NCI-H510A (cell line): ENCODE measurements around the gene IL23A.

ENCODE experiments used
- DNase-seq: peaks from one replicate; lab custom pipeline; 2025; lab: John Stamatoyannopoulos, UW

Gene IL23A

GRCh38 chr12:56361487-56362129 is 22.9 kb downstream of the IL23A start:
- no peak for DNase-seq

GRCh38 chr12:56362130-56363059 is 23.7 kb downstream of the IL23A start, which contains the start of gene APOF:
Gene APOF (minus strand): TSS chr12:56362857. CDS start chr12:56362745, 112 bp downstream.
- DNase-seq, result no peak

- DNase-seq, result no peak
These were observed 28.3 kb downstream of the IL23A start for GRCh38 chr12:56366948-56367347.

GRCh38 chr12:56373515-56373914 is 34.8 kb downstream of the IL23A start:
- no peak for DNase-seq

- no peak for DNase-seq
These were observed 36.3 kb downstream of the IL23A start for GRCh38 chr12:56374726-56375597.

GRCh38 chr12:56375598-56376434 is 37.1 kb downstream of the IL23A start:
- no peak for DNase-seq

GRCh38 chr12:56377310-56377988 is 38.8 kb downstream of the IL23A start:
- no peak for DNase-seq

GRCh38 chr12:56377989-56378316 is 39.3 kb downstream of the IL23A start:
- no peak for DNase-seq

GRCh38 chr12:56382611-56383010 is 43.9 kb downstream of the IL23A start:
- DNase-seq, result no peak

GRCh38 chr12:56385873-56386272 is 47.2 kb downstream of the IL23A start:
- DNase-seq, result no peak

GRCh38 chr12:56387152-56387736 is 48.6 kb downstream of the IL23A start:
- no peak for DNase-seq

- no peak for DNase-seq
These were observed 50.7 kb downstream of the IL23A start for GRCh38 chr12:56389412-56389811.
